ENCODE data around the gene MATN3. TPM values are rescaled to one million over a fixed set of nuclear protein-coding genes. Genes with fewer than 3 reads are reported as not detected.

Gene MATN3
- total RNA-seq, 1 donor from 2014 or later = 8.9 TPM

DNA sequence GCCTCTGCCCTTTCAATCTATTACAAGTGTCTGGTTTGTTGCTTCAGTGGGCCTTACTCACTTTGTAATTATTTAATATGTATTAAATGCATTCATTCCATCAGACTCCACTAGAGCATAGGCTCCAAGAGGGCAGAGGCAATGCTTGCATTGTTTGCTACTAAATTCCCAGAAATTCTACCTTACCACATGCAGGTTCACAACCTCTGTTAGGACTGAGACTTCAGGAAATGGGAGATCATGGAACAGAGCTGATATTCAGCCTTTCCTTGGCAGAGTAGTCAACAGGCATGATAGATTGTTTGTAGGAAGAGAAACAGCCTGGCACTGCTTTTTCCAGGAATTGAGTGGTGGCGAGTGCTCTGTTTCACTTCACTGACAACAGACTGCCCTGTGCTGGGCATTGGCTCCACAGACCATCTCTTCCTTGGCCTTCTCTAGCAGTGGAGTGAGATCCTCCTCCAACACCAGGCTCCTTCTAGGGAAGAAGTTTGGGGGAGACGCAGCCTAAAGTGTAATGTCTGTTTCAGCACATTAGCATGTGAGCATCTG, 6.2 kb upstream of the MATN3 start:
- H3K27ac Mint-ChIP-seq (ENCODE audit: unreplicated experiment) = no peak overlapping the region
- H3K4me1 Mint-ChIP-seq (ENCODE audit: unreplicated experiment) = peaks cover 5% of the 10 kb centered on the region
- DNase-seq (ENCODE audit: low spot score) = no peak

DNA sequence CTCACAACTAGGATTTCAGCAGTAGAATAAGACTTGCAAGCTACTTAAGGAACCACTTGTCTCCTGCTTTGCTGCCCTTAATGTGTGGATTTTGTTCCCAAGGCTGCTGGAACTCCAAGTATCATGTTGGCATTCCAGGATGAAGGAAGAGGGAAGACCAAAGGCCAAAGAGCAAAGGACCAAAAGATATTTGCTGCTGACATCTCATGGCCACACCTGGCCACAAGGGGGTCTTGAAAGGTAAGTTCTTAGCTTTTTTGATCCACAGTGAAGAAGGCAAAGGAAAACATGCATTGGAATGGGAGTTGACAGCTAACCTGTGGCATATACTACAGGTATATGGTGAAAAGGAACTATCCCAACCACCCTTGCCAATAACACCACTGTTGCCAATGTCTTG, 3.9 kb upstream of the MATN3 start:
- no peak for TF ChIP-seq CTCF (IDR thresholded peaks at IDR 0.05; ENCODE audit: unreplicated experiment)
- H3K4me1 Mint-ChIP-seq (ENCODE audit: unreplicated experiment) = peaks cover 14% of the 10 kb centered on the region
- no peak overlapping the region for H3K4me3 Mint-ChIP-seq (ENCODE audit: unreplicated experiment)
- no peaks in the 10 kb centered on the region for H3K27me3 Mint-ChIP-seq (ENCODE audit: unreplicated experiment)
- no peak for DNase-seq (ENCODE audit: low spot score)
- H3K9me3 Mint-ChIP-seq (ENCODE audit: unreplicated experiment) = peaks cover 9% of the 10 kb centered on the region
- H3K27ac Mint-ChIP-seq (ENCODE audit: unreplicated experiment) = no peak overlapping the region
- H3K36me3 Mint-ChIP-seq (ENCODE audit: low read depth, unreplicated experiment) = peaks cover 14% of the 10 kb centered on the region

More for the DNA sequence above, 6.2 kb upstream of the MATN3 start:
- no peak overlapping the region for H3K4me3 Mint-ChIP-seq (ENCODE audit: unreplicated experiment)
- TF ChIP-seq CTCF (IDR thresholded peaks at IDR 0.05; ENCODE audit: unreplicated experiment) = no peak
- no peaks in the 10 kb centered on the region for H3K27me3 Mint-ChIP-seq (ENCODE audit: unreplicated experiment)
- H3K36me3 Mint-ChIP-seq (ENCODE audit: low read depth, unreplicated experiment) = peaks cover 29% of the 10 kb centered on the region
- peaks cover 17% of the 10 kb centered on the region for H3K9me3 Mint-ChIP-seq (ENCODE audit: unreplicated experiment)

GRCh38 chr2:20015482-20016083, 3.1 kb upstream of the MATN3 start:
- peaks cover 8% of the 10 kb centered on the region for H3K9me3 Mint-ChIP-seq (ENCODE audit: unreplicated experiment)
- H3K27ac Mint-ChIP-seq (ENCODE audit: unreplicated experiment) = no peak overlapping the region
- DNase-seq (ENCODE audit: low spot score) = peak; percentile 32
- peaks cover 10% of the 10 kb centered on the region for H3K36me3 Mint-ChIP-seq (ENCODE audit: low read depth, unreplicated experiment)
- H3K4me1 Mint-ChIP-seq (ENCODE audit: unreplicated experiment) = peaks cover 14% of the 10 kb centered on the region
- H3K4me3 Mint-ChIP-seq (ENCODE audit: unreplicated experiment) = no peak overlapping the region
- H3K27me3 Mint-ChIP-seq (ENCODE audit: unreplicated experiment) = no peaks in the 10 kb centered on the region
- TF ChIP-seq CTCF (IDR thresholded peaks at IDR 0.05; ENCODE audit: unreplicated experiment) = peak; percentile 87

- Mint-ChIP-seq H3K4me3 (ENCODE audit: unreplicated experiment) (peak overlapping the region; percentile 80), H3K9me3 (ENCODE audit: unreplicated experiment) (no peaks in the 10 kb centered on the region), H3K4me1 (ENCODE audit: unreplicated experiment) (peaks cover 14% of the 10 kb centered on the region), H3K36me3 (ENCODE audit: low read depth, unreplicated experiment) (no peaks in the 10 kb centered on the region), H3K27me3 (ENCODE audit: unreplicated experiment) (peaks cover 2% of the 10 kb centered on the region), H3K27ac (ENCODE audit: unreplicated experiment) (peak overlapping the region; percentile 86)
- TF ChIP-seq CTCF (IDR thresholded peaks at IDR 0.05; ENCODE audit: unreplicated experiment) = no peak
- peak; percentile 15 for DNase-seq (ENCODE audit: low spot score)
Measured at GRCh38 chr2:20013126-20013849, 820 bp upstream of the MATN3 start.

GRCh38 chr2:20012032-20012281, 511 bp downstream of the MATN3 start:
- Mint-ChIP-seq H3K27ac (ENCODE audit: unreplicated experiment) (no peak overlapping the region), H3K4me3 (ENCODE audit: unreplicated experiment) (peak overlapping the region; percentile 82)

More at GRCh38 chr2:20012032-20012281, 511 bp downstream of the MATN3 start:
- no peak for TF ChIP-seq CTCF (IDR thresholded peaks at IDR 0.05; ENCODE audit: unreplicated experiment)
- no peaks in the 10 kb centered on the region for H3K36me3 Mint-ChIP-seq (ENCODE audit: low read depth, unreplicated experiment)
- H3K4me1 Mint-ChIP-seq (ENCODE audit: unreplicated experiment) = peaks cover 14% of the 10 kb centered on the region
- H3K9me3 Mint-ChIP-seq (ENCODE audit: unreplicated experiment) = no peaks in the 10 kb centered on the region
- peaks cover 4% of the 10 kb centered on the region for H3K27me3 Mint-ChIP-seq (ENCODE audit: unreplicated experiment)
- DNase-seq (ENCODE audit: low spot score) = no peak
